HCT116 (cell line): Measurements from ENCODE around the gene TMEM38B. TPM values are rescaled to one million over a fixed set of nuclear protein-coding genes. Genes with fewer than 3 reads are reported as not detected.

Experiments
- ATAC-seq: fragments of 200-7000 bp; cut with Tn5 transposase; 2 replicates; pipeline ENCODE4 v1.9.1; 2020; ENCODE audit warnings: mild to moderate bottlenecking, moderate library complexity
- BruUV-seq: library from RNA; stranded (reverse); fragments of 400-500 nt; replicated peaks from 2 replicates; lab custom pipeline; 2021; lab: Mats Ljungman, UMichigan
- CTCF ChIA-PET: fragments of 300-600 bp; sonication (Branson Sonifier 250); formaldehyde crosslinking; loops from one replicate; lab custom pipeline; 2021; ENCODE audit warnings: antibody characterized with exemption; lab: Charles Lee
- POLR2A ChIA-PET: fragments of 300-600, 350-600 bp; sonication (Branson Sonifier 250); formaldehyde crosslinking; loops from one replicate; lab custom pipeline; 2021; ENCODE audit warnings: antibody characterized with exemption; lab: Charles Lee
- RAD21 ChIA-PET, 2 experiments: fragments of 300-600 bp; sonication (Branson Sonifier 250); formaldehyde crosslinking; loops; one replicate each; lab custom pipeline; 2023; ENCODE audit warnings: low total read pairs in 2 of 2; ENCODE audit not compliant: uncharacterized antibody in 2 of 2, unreplicated experiment in 2 of 2, low non-redundant PET in 1 of 2; lab: Charles Lee
- DNase-seq: peaks from one replicate; pipeline ENCODE4 v3.0.0-alpha.2; 2010; ENCODE audit warnings: low read depth, low spot score
- H2AFZ ChIP-seq: fragments of 200-600 bp; shearing (Covaris generic), sonication (generic); 2 replicates; pipeline ENCODE4 v1.6.1; 2017; ENCODE audit warnings: low read depth, mixed run types, mixed read lengths, antibody characterized with exemption, low read length; ENCODE audit not compliant: poor library complexity, severe bottlenecking
- H3K27ac ChIP-seq: 2 replicates; pipeline ENCODE4 v1.5.1; 2012; ENCODE audit warnings: low read depth, low read length
- H3K27me3 ChIP-seq: fragments of 200-600 bp; sonication (generic); 2 replicates; pipeline ENCODE4 v1.6.1; 2016; ENCODE audit warnings: mixed run types, low read length, mixed read lengths; ENCODE audit not compliant: insufficient read depth
- H3K36me3 ChIP-seq, 2 experiments: fragments of 200-500 bp in 1 of 2; fragments of 200-600 bp in 1 of 2; sonication (Bioruptor generic) in 1 of 2; sonication (generic) in 1 of 2; 2 replicates each; pipeline versions ENCODE4 v1.5.1 to v1.6.1; 2014 to 2016; ENCODE audit warnings: low read length in 2 of 2, inconsistent platforms in 1 of 2, mixed read lengths in 1 of 2, mixed run types in 1 of 2; ENCODE audit not compliant: insufficient read depth in 2 of 2, control insufficient read depth in 1 of 2
- H3K4me1 ChIP-seq, 2 experiments: fragments of 200-600 bp in 1 of 2; sonication (generic) in 1 of 2; 2 replicates each; pipeline versions ENCODE4 v1.5.1 to v1.6.1; 2012 to 2017; ENCODE audit warnings: low read length in 2 of 2, inconsistent platforms in 1 of 2, mild to moderate bottlenecking in 1 of 2, mixed read lengths in 1 of 2, mixed run types in 1 of 2, moderate library complexity in 1 of 2; ENCODE audit not compliant: insufficient read depth in 2 of 2, control insufficient read depth in 1 of 2
- H3K4me2 ChIP-seq: fragments of 200-600 bp; sonication (generic); 2 replicates; pipeline ENCODE4 v1.6.1; 2017; ENCODE audit warnings: mixed run types, low read length, mixed read lengths
- H3K4me3 ChIP-seq, 2 experiments: fragments of 200-600 bp in 1 of 2; sonication (generic) in 1 of 2; replicated peaks in 1 of 2; 2 replicates each; pipeline ENCODE4 v1.5.1; 2011 to 2016; ENCODE audit warnings: low read length in 2 of 2, control low read depth in 1 of 2, low read depth in 1 of 2, mild to moderate bottlenecking in 1 of 2, mixed read lengths in 1 of 2, mixed run types in 1 of 2
- H3K79me2 ChIP-seq: fragments of 200-600 bp; sonication (generic); 2 replicates; pipeline ENCODE4 v1.6.1; 2017; ENCODE audit warnings: mild to moderate bottlenecking, mixed run types, low read length, moderate library complexity, mixed read lengths; ENCODE audit not compliant: insufficient read depth
- H3K9ac ChIP-seq: fragments of 200-600 bp; sonication (generic); 2 replicates; pipeline ENCODE4 v1.6.1; 2016; ENCODE audit warnings: low read length, mixed read lengths
- H3K9me2 ChIP-seq: fragments of 200-600 bp; sonication (generic), shearing (Covaris generic); 2 replicates; pipeline ENCODE4 v1.6.1; 2017; ENCODE audit warnings: mixed run types, mild to moderate bottlenecking, moderate library complexity; ENCODE audit not compliant: insufficient read depth
- H3K9me3 ChIP-seq, 2 experiments: fragments of 200-500 bp in 1 of 2; fragments of 200-600 bp in 1 of 2; sonication (Bioruptor generic) in 1 of 2; sonication (generic) in 1 of 2; 2 replicates each; pipeline ENCODE4 v1.6.1; 2014 to 2017; ENCODE audit warnings: low read length in 2 of 2, mixed read lengths in 2 of 2, inconsistent platforms in 1 of 2, low read depth in 1 of 2, mild to moderate bottlenecking in 1 of 2, mixed run types in 1 of 2, moderate library complexity in 1 of 2; ENCODE audit not compliant: control insufficient read depth in 1 of 2, insufficient read depth in 1 of 2
- H4K20me1 ChIP-seq: fragments of 200-600 bp; sonication (generic), shearing (Covaris generic); 2 replicates; pipeline ENCODE4 v1.6.1; 2017; ENCODE audit warnings: mixed run types, mild to moderate bottlenecking, moderate library complexity; ENCODE audit not compliant: insufficient read depth
- CBX3 ChIP-seq: IDR thresholded peaks from 2 replicates; pipeline ENCODE4 v1.6.1; 2012; ENCODE audit warnings: low read depth
- CEBPB ChIP-seq: IDR thresholded peaks from 2 replicates; pipeline ENCODE4 v1.6.1; 2012; ENCODE audit warnings: low read depth
- ELF1 ChIP-seq: IDR thresholded peaks from 2 replicates; pipeline ENCODE4 v1.6.1; 2012; ENCODE audit warnings: low read depth, borderline replicate concordance
- EZH2 ChIP-seq: fragments of 200-600 bp; sonication (generic); IDR thresholded peaks from 2 replicates; pipeline ENCODE4 v1.6.1; 2017; ENCODE audit warnings: antibody characterized with exemption, mixed run types
- EZH2phosphoT487 ChIP-seq: fragments of 200-600 bp; IDR thresholded peaks from 2 replicates; pipeline ENCODE4 v1.6.1; 2018; ENCODE audit warnings: antibody characterized with exemption, borderline replicate concordance
- FOSL1 ChIP-seq: IDR thresholded peaks from 2 replicates; pipeline ENCODE4 v1.6.1; 2012; ENCODE audit warnings: low read depth
- JUND ChIP-seq: IDR thresholded peaks from 2 replicates; pipeline ENCODE4 v1.6.1; 2012
- MAX ChIP-seq: IDR thresholded peaks from 2 replicates; pipeline ENCODE4 v1.6.1; 2012
- POLR2A ChIP-seq: IDR thresholded peaks from 2 replicates; pipeline ENCODE4 v1.7.0; 2011; ENCODE audit warnings: borderline replicate concordance; ENCODE audit not compliant: insufficient read depth, insufficient read length; ENCODE audit errors: extremely low read depth
- POLR2AphosphoS5 ChIP-seq: IDR thresholded peaks from 2 replicates; pipeline ENCODE4 v1.6.1; 2011; ENCODE audit warnings: mild to moderate bottlenecking, low read depth, low read length, moderate library complexity
- RAD21 ChIP-seq: IDR thresholded peaks from 2 replicates; pipeline ENCODE4 v1.6.1; 2012; ENCODE audit warnings: low read depth, mild to moderate bottlenecking
- REST ChIP-seq: IDR thresholded peaks from 2 replicates; pipeline ENCODE4 v1.6.1; 2012; ENCODE audit warnings: low read depth
- SP1 ChIP-seq: IDR thresholded peaks from 2 replicates; pipeline ENCODE4 v1.6.1; 2012; ENCODE audit warnings: low read depth
- SRF ChIP-seq: IDR thresholded peaks from 2 replicates; pipeline ENCODE4 v1.6.1; 2012; ENCODE audit warnings: low read depth
- TCF7L2 ChIP-seq: IDR thresholded peaks from 2 replicates; pipeline ENCODE4 v1.7.0; 2011; ENCODE audit warnings: borderline replicate concordance, inconsistent platforms; ENCODE audit not compliant: insufficient read depth, insufficient read length; ENCODE audit errors: extremely low read depth
- YY1 ChIP-seq: IDR thresholded peaks from 2 replicates; pipeline ENCODE4 v1.6.1; 2011; ENCODE audit warnings: low read length, low read depth, moderate library complexity, mild to moderate bottlenecking; ENCODE audit not compliant: insufficient replicate concordance; ENCODE audit errors: extremely low read depth
- ZBTB33 ChIP-seq: IDR thresholded peaks from 2 replicates; pipeline ENCODE4 v1.6.1; 2011; ENCODE audit warnings: mild to moderate bottlenecking, low read length, moderate library complexity; ENCODE audit not compliant: insufficient replicate concordance; ENCODE audit errors: extremely low read depth
- ZFX ChIP-seq: fragments of 450-650 bp; IDR thresholded peaks from 2 replicates; pipeline ENCODE4 v1.6.1; 2017
- ZNF274 ChIP-seq: fragments of 200-500 bp; sonication (Bioruptor generic); IDR thresholded peaks from 2 replicates; pipeline ENCODE4 v1.6.1; 2014; ENCODE audit warnings: mild to moderate bottlenecking, low read depth, low read length, inconsistent platforms
- intact Hi-C: fragments of 100-400 bp; cut with micrococcal nuclease; formaldehyde crosslinking; loops from 2 replicates; pipeline ENCODE4 v1.10.0; 2022
- total RNA-seq: library from RNA; stranded (reverse); gene quantifications from one replicate; pipeline ENCODE4 v1.2.1, GENCODE V29; 2021; ENCODE audit not compliant: unreplicated experiment

TMEM38B gene
- total RNA-seq, 1 experiment from 2014 or later: 24.5 TPM

GRCh38 chr9:105651806-105652205 is 42.5 kb upstream of the TMEM38B start:
- no peaks in the 10 kb centered on the region for H3K9me3 ChIP-seq
- TF ChIP-seq FOSL1 (no peak), ZBTB33 (no peak), EZH2phosphoT487 (no peak), RAD21 (no peak), TCF7L2 (no peak), ZNF274 (no peak), POLR2A (no peak), SRF (no peak), EZH2 (no peak), ELF1 (no peak), JUND (no peak), POLR2AphosphoS5 (no peak), SP1 (no peak), CEBPB (no peak), REST (no peak), MAX (no peak), ZFX (no peak), YY1 (no peak), CBX3 (no peak)
- no peak overlapping the region for H2AFZ ChIP-seq
- H3K27ac ChIP-seq: no peak overlapping the region
- H3K4me1 ChIP-seq: no peaks in the 10 kb centered on the region
- ChIA-PET POLR2A (no interaction called here), RAD21 (no interaction called here), CTCF (no interaction called here)
- H3K9me2 ChIP-seq: no peaks in the 10 kb centered on the region
- DNase-seq (no peak), ATAC-seq (no peak)
- H3K9ac ChIP-seq: no peak overlapping the region
- no peaks in the 10 kb centered on the region for H3K79me2 ChIP-seq
- no peaks in the 10 kb centered on the region for H4K20me1 ChIP-seq
- no peaks in the 10 kb centered on the region for H3K36me3 ChIP-seq
- H3K4me2 ChIP-seq: no peak overlapping the region
- intact Hi-C loops: no loop called here
- no peak overlapping the region for H3K4me3 ChIP-seq
- H3K27me3 ChIP-seq: no peaks in the 10 kb centered on the region
- BruUV-seq: no TSS peak
